MM.1S (cell line): ENCODE measurements around the gene DUSP28.

Experiments
- DNase-seq: peaks from one replicate; pipeline ENCODE4 v3.0.0-alpha.2; 2015
- H2AFZ ChIP-seq: fragments of 300-600 bp; sonication (generic); 2 replicates; pipeline ENCODE4 v1.6.0; 2016; ENCODE audit warnings: antibody characterized with exemption, low read length
- H3F3A ChIP-seq: fragments of 300-600 bp; sonication (generic); 2 replicates; pipeline ENCODE4 v1.6.1; 2016; ENCODE audit warnings: mild to moderate bottlenecking, antibody characterized with exemption, low read length, moderate library complexity, mixed read lengths; ENCODE audit not compliant: insufficient read depth
- H3K27ac ChIP-seq: fragments of 300-600 bp; sonication (generic); 2 replicates; pipeline ENCODE4 v1.5.1; 2016; ENCODE audit warnings: mild to moderate bottlenecking, low read length
- H3K27me3 ChIP-seq: fragments of 300-600 bp; sonication (generic); replicated peaks from 2 replicates; pipeline ENCODE4 v1.6.0; 2016; ENCODE audit warnings: low read length; ENCODE audit not compliant: insufficient read depth
- H3K36me3 ChIP-seq: fragments of 300-600 bp; sonication (generic); replicated peaks from 2 replicates; pipeline ENCODE4 v1.6.1; 2016; ENCODE audit warnings: mild to moderate bottlenecking, low read length, mixed read lengths; ENCODE audit not compliant: insufficient read depth
- H3K4me1 ChIP-seq: fragments of 300-600 bp; sonication (generic); 2 replicates; pipeline ENCODE4 v1.6.1; 2016; ENCODE audit warnings: low read length, mixed read lengths
- H3K4me2 ChIP-seq: fragments of 300-600 bp; sonication (generic); 2 replicates; pipeline ENCODE4 v1.6.0; 2016; ENCODE audit warnings: low read depth, low read length
- H3K4me3 ChIP-seq: fragments of 300-600 bp; sonication (generic); 2 replicates; pipeline ENCODE4 v1.5.1; 2016; ENCODE audit warnings: low read length, mixed read lengths
- H3K79me2 ChIP-seq: fragments of 300-600 bp; sonication (generic); 2 replicates; pipeline ENCODE4 v1.6.1; 2016; ENCODE audit warnings: mixed run types, low read length, mixed read lengths
- H3K9ac ChIP-seq: fragments of 300-600 bp; sonication (generic); 2 replicates; pipeline ENCODE4 v1.6.1; 2016; ENCODE audit warnings: low read length, mixed read lengths
- H3K9me2 ChIP-seq: fragments of 300-600 bp; sonication (generic); replicated peaks from 2 replicates; pipeline ENCODE4 v1.6.1; 2016; ENCODE audit warnings: mild to moderate bottlenecking, low read length, mixed read lengths; ENCODE audit not compliant: insufficient read depth
- H3K9me3 ChIP-seq: fragments of 300-600 bp; sonication (generic); replicated peaks from 2 replicates; pipeline ENCODE4 v1.6.1; 2016; ENCODE audit warnings: mild to moderate bottlenecking, low read length, mixed read lengths; ENCODE audit not compliant: insufficient read depth
- H4K20me1 ChIP-seq: fragments of 300-600 bp; sonication (generic); 2 replicates; pipeline ENCODE4 v1.6.1; 2016; ENCODE audit warnings: mild to moderate bottlenecking, low read length, moderate library complexity, mixed read lengths; ENCODE audit not compliant: insufficient read depth
- EZH2 ChIP-seq: fragments of 300-600 bp; sonication (generic); optimal IDR thresholded peaks from 2 replicates; pipeline ENCODE3; 2017; ENCODE audit warnings: low read depth, mild to moderate bottlenecking, antibody characterized with exemption, low read length, mixed read lengths
- EZH2phosphoT487 ChIP-seq: fragments of 300-600 bp; sonication (generic); IDR thresholded peaks from 2 replicates; pipeline ENCODE4 v1.6.1; 2018; ENCODE audit warnings: antibody characterized with exemption, low read length
- TF ChIP-seq, protein P1 (sequence below): fragments of 300-600 bp; sonication (generic); IDR thresholded peaks from 2 replicates; pipeline ENCODE4 v1.5.1; 2016; ENCODE audit warnings: antibody characterized with exemption, low read length, mixed read lengths

The DUSP28 gene

GRCh38 chr2:240525802-240526201 lies 34.4 kb upstream of the DUSP28 start:
- DNase-seq: no peak
- H3K9me2 ChIP-seq: no peaks in the 10 kb centered on the region
- no peaks in the 10 kb centered on the region for H3K27me3 ChIP-seq
- no peaks in the 10 kb centered on the region for H3K9me3 ChIP-seq
- no peak overlapping the region for H3K9ac ChIP-seq
- H3K4me3 ChIP-seq: no peak overlapping the region
- H3K4me1 ChIP-seq: no peaks in the 10 kb centered on the region
- TF ChIP-seq EZH2: no peak
- TF ChIP-seq, protein P1, sequence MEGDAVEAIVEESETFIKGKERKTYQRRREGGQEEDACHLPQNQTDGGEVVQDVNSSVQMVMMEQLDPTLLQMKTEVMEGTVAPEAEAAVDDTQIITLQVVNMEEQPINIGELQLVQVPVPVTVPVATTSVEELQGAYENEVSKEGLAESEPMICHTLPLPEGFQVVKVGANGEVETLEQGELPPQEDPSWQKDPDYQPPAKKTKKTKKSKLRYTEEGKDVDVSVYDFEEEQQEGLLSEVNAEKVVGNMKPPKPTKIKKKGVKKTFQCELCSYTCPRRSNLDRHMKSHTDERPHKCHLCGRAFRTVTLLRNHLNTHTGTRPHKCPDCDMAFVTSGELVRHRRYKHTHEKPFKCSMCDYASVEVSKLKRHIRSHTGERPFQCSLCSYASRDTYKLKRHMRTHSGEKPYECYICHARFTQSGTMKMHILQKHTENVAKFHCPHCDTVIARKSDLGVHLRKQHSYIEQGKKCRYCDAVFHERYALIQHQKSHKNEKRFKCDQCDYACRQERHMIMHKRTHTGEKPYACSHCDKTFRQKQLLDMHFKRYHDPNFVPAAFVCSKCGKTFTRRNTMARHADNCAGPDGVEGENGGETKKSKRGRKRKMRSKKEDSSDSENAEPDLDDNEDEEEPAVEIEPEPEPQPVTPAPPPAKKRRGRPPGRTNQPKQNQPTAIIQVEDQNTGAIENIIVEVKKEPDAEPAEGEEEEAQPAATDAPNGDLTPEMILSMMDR: no peak
- TF ChIP-seq EZH2phosphoT487: no peak
- peaks cover 3% of the 10 kb centered on the region; the same call in 1 of the 2 replicates for H3K36me3 ChIP-seq
- H3K4me2 ChIP-seq: no peak overlapping the region
- H3K27ac ChIP-seq: no peak overlapping the region
- no peaks in the 10 kb centered on the region for H3F3A ChIP-seq
- H4K20me1 ChIP-seq: no peaks in the 10 kb centered on the region
- H3K79me2 ChIP-seq: no peaks in the 10 kb centered on the region
- H2AFZ ChIP-seq: no peak overlapping the region

- H3K79me2 ChIP-seq: 0 out of 2 replicates have a peak, but pooled peaks cover 2% of the 10 kb centered on the region
- peaks cover 5% of the 10 kb centered on the region; the same call in 1 of the 2 replicates for H3K36me3 ChIP-seq
- no peaks in the 10 kb centered on the region for H3K9me3 ChIP-seq
Observed at GRCh38 chr2:240526521-240526920, 33.6 kb upstream of the DUSP28 start.

DNA sequence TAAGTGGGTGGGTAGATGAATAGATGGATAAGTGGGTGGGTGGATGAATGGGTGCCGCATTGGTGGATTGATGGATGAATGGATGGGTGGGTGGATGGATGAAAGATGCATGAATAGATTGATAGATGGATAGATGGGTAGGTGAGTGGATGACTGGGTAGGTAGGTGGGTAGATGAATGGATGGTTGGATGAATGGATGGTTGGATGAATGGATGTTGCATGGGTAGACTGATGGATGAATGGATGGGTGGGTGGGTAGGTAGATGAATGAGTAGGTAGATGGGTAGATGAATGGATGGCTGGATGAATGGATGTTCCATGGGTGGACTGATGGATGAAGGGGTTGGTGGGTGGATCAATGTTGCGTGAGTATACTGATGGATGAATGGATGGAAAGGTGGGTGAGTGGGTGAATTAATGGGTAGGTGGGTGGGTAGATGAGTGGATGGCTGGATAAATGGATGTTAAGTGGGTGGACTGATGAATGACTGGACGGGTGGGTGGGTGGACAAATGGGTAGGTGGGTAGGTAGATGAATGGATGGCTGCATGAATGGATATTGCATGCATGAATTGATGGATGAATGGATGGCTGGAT lies 32.9 kb upstream of the DUSP28 start:
- DNase-seq: no peak

More at GRCh38 chr2:240526521-240526920, 33.6 kb upstream of the DUSP28 start:
- Histone ChIP-seq H3K27ac (no peak overlapping the region), H3K9ac (no peak overlapping the region), H4K20me1 (no peaks in the 10 kb centered on the region), H3K4me1 (no peaks in the 10 kb centered on the region), H2AFZ (no peak overlapping the region), H3K27me3 (no peaks in the 10 kb centered on the region), H3K9me2 (no peaks in the 10 kb centered on the region), H3K4me3 (no peak overlapping the region), H3K4me2 (no peak overlapping the region), H3F3A (no peaks in the 10 kb centered on the region)
- TF ChIP-seq EZH2: no peak
- TF ChIP-seq, protein P1: no peak
- TF ChIP-seq EZH2phosphoT487: no peak
- DNase-seq: no peak

DNA sequence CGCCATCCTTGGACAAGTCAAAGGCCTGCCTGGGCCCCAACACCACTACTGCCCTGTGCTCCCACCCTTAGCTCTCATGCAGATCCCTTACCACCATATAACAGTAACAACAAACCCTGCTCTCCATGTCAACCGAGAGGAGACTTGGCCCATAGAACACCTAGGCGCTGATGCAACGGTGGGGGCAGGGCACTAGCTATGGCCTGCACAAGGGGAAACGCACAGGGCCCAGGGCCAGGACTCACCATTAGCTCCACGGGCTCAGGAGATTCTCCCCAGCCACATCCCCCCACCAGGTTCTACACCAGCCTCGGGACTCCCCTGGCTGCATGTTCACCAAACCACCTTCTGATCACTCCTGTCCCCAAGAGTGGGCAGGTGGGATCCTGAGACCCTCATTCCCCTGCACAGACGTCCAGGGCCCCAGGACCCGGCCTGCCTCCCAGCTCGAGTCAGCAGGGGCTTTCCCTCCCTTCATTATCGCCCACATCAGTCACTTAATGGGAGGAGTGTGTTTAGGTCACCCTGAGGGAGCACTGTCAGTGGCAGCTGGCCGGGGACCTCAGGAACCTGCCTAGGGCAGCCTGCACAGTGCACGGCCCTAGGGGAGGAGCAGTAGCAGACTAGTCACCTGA lies 31.6 kb upstream of the DUSP28 start:
- 0 out of 2 replicates have a peak, but pooled peaks cover 2% of the 10 kb centered on the region for H3K79me2 ChIP-seq
- H3F3A ChIP-seq: no peaks in the 10 kb centered on the region
- no peaks in the 10 kb centered on the region for H3K9me2 ChIP-seq
- H2AFZ ChIP-seq: no peak overlapping the region
- no peaks in the 10 kb centered on the region for H3K27me3 ChIP-seq
- no peak overlapping the region for H3K4me2 ChIP-seq
- H3K4me3 ChIP-seq: no peak overlapping the region
- H4K20me1 ChIP-seq: no peaks in the 10 kb centered on the region
- H3K9ac ChIP-seq: no peak overlapping the region
- no peaks in the 10 kb centered on the region for H3K9me3 ChIP-seq
- H3K36me3 ChIP-seq: peaks cover 5% of the 10 kb centered on the region; the same call in 1 of the 2 replicates
- H3K4me1 ChIP-seq: no peaks in the 10 kb centered on the region
- TF ChIP-seq EZH2 (no peak), EZH2phosphoT487 (no peak)
- TF ChIP-seq, protein P1: no peak
- no peak overlapping the region for H3K27ac ChIP-seq
- DNase-seq: no peak

More for the DNA sequence above, 32.9 kb upstream of the DUSP28 start:
- H4K20me1 ChIP-seq: no peaks in the 10 kb centered on the region
- peaks cover 5% of the 10 kb centered on the region; the same call in 1 of the 2 replicates for H3K36me3 ChIP-seq
- no peak overlapping the region for H3K27ac ChIP-seq
- no peaks in the 10 kb centered on the region for H3K9me3 ChIP-seq
- no peaks in the 10 kb centered on the region for H3F3A ChIP-seq
- H3K9me2 ChIP-seq: no peaks in the 10 kb centered on the region
- 0 out of 2 replicates have a peak, but pooled peaks cover 2% of the 10 kb centered on the region for H3K79me2 ChIP-seq
- H3K4me3 ChIP-seq: no peak overlapping the region
- no peak overlapping the region for H3K4me2 ChIP-seq
- no peaks in the 10 kb centered on the region for H3K27me3 ChIP-seq
- H3K9ac ChIP-seq: no peak overlapping the region
- no peak overlapping the region for H2AFZ ChIP-seq
- TF ChIP-seq EZH2: no peak
- no peaks in the 10 kb centered on the region for H3K4me1 ChIP-seq
